B cell (primary cell): ENCODE measurements around the gene CHST8. TPM values are rescaled to one million over a fixed set of nuclear protein-coding genes. Genes with fewer than 3 reads are reported as not detected.

Source experiments
- ATAC-seq: fragments of 200-7000 bp; cut with Tn5 transposase; one replicate; pipeline ENCODE4 v1.10.0; 2021; ENCODE audit warnings: low read depth, mild to moderate bottlenecking, moderate number of reproducible peaks, moderate library complexity
- CTCF ChIA-PET: fragments of 350-600 bp; sonication (Branson Sonifier 250); formaldehyde crosslinking; loops from one replicate; lab custom pipeline; 2021; ENCODE audit warnings: antibody characterized with exemption, inconsistent platforms; lab: Charles Lee
- POLR2A ChIA-PET: fragments of 350-600 bp; sonication (Branson Sonifier 250); formaldehyde crosslinking; loops from one replicate; lab custom pipeline; 2021; ENCODE audit warnings: antibody characterized with exemption; lab: Charles Lee
- DNase-seq: peaks from one replicate; pipeline ENCODE4 v3.0.0; 2013
- H2AFZ ChIP-seq: 2 replicates; pipeline ENCODE4 v1.6.1; 2012; ENCODE audit warnings: mild to moderate bottlenecking, low read depth, low read length; ENCODE audit not compliant: insufficient read depth, poor library complexity, severe bottlenecking
- H3K27ac ChIP-seq, 2 donors: 1 replicate in 1 of 2; 2 replicates in 1 of 2; pipeline ENCODE4 v1.5.1; 2012 to 2013; ENCODE audit warnings: low read length in 2 of 2, mild to moderate bottlenecking in 2 of 2, moderate library complexity in 1 of 2
- H3K27me3 ChIP-seq, 4 experiments: fragments of 200-600 bp in 1 of 4; sonication (generic) in 1 of 4; replicated peaks in 1 of 4; 1 replicate in 2 of 4; 2 replicates in 2 of 4; pipeline versions ENCODE4 v1.6.1 to v1.7.0; 2013 to 2016; ENCODE audit warnings: low read length in 3 of 4, mild to moderate bottlenecking in 2 of 4, mixed read lengths in 1 of 4, moderate library complexity in 1 of 4; ENCODE audit not compliant: insufficient read depth in 4 of 4, control insufficient read depth in 3 of 4; ENCODE audit errors: control extremely low read depth in 1 of 4
- H3K36me3 ChIP-seq, 2 experiments: replicated peaks in 1 of 2; 1 replicate in 1 of 2; 2 replicates in 1 of 2; pipeline versions ENCODE4 v1.6.1 to v1.7.1; 2013; ENCODE audit warnings: low read length in 1 of 2; ENCODE audit not compliant: insufficient read depth in 2 of 2, control insufficient read depth in 1 of 2; ENCODE audit errors: control extremely low read depth in 1 of 2, extremely low read depth in 1 of 2
- H3K4me1 ChIP-seq, 2 donors: fragments of 200-600 bp in 1 of 2; sonication (generic) in 1 of 2; 1 replicate in 1 of 2; 2 replicates in 1 of 2; pipeline versions ENCODE4 v1.5.1 to v1.6.1; 2013 to 2017; ENCODE audit warnings: low read length in 2 of 2; ENCODE audit not compliant: control insufficient read depth in 2 of 2, insufficient read depth in 2 of 2
- H3K4me2 ChIP-seq: replicated peaks from 2 replicates; pipeline ENCODE3; 2012; ENCODE audit warnings: mild to moderate bottlenecking, low read depth, low read length; ENCODE audit not compliant: poor library complexity, severe bottlenecking
- H3K4me3 ChIP-seq, 5 experiments: fragments of 200-600 bp in 1 of 5; sonication (generic) in 1 of 5; 1 replicate in 3 of 5; 2 replicates in 2 of 5; pipeline versions ENCODE4 v1.5.1 to v1.7.0; 2011 to 2016; ENCODE audit warnings: low read length in 4 of 5, mild to moderate bottlenecking in 4 of 5, low read depth in 2 of 5, control low read depth in 1 of 5, moderate library complexity in 1 of 5; ENCODE audit not compliant: insufficient read depth in 1 of 5; ENCODE audit errors: control extremely low read depth in 1 of 5, extremely low read depth in 1 of 5
- H3K79me2 ChIP-seq: fragments of 200-600 bp; sonication (generic); one replicate; pipeline ENCODE4 v1.6.0; 2016; ENCODE audit warnings: low read length; ENCODE audit not compliant: control insufficient read depth, insufficient read depth
- H3K9ac ChIP-seq: fragments of 200-600 bp; sonication (generic); 2 replicates; pipeline ENCODE4 v1.6.1; 2017; ENCODE audit warnings: mild to moderate bottlenecking, low read length, moderate library complexity
- H3K9me3 ChIP-seq, 3 donors: one replicate each; pipeline versions ENCODE4 v1.6.1 to v1.7.1; 2013; ENCODE audit warnings: low read length in 2 of 3; ENCODE audit not compliant: control insufficient read depth in 2 of 3, insufficient read depth in 1 of 3; ENCODE audit errors: control extremely low read depth in 1 of 3
- H4K20me1 ChIP-seq: 2 replicates; pipeline ENCODE4 v1.6.0; 2012; ENCODE audit warnings: mild to moderate bottlenecking, low read length; ENCODE audit not compliant: insufficient read depth, control insufficient read depth, poor library complexity, severe bottlenecking
- H3K27ac Mint-ChIP-seq: one replicate; pipeline ENCODE4 v1.8.0; 2021; ENCODE audit warnings: mixed read lengths
- H3K27me3 Mint-ChIP-seq: one replicate; pipeline ENCODE4 v1.8.0; 2021; ENCODE audit warnings: mixed read lengths
- H3K4me1 Mint-ChIP-seq: one replicate; pipeline ENCODE4 v1.8.0; 2021; ENCODE audit warnings: mixed read lengths
- H3K4me3 Mint-ChIP-seq: one replicate; pipeline ENCODE4 v1.8.0; 2021; ENCODE audit warnings: mixed read lengths
- H3K9me3 Mint-ChIP-seq: one replicate; pipeline ENCODE4 v1.8.0; 2022; ENCODE audit warnings: mixed read lengths; ENCODE audit not compliant: insufficient read depth
- CTCF ChIP-seq: fragments of 200-600 bp; IDR thresholded peaks from one replicate; pipeline ENCODE4 v1.8.0; 2022; ENCODE audit warnings: antibody characterized with exemption, mild to moderate bottlenecking
- EZH2 ChIP-seq: IDR thresholded peaks from 2 replicates; pipeline ENCODE4 v1.6.1; 2012; ENCODE audit warnings: borderline replicate concordance, low read depth, mild to moderate bottlenecking, moderate library complexity, low read length; ENCODE audit not compliant: insufficient read depth, poor library complexity, severe bottlenecking
- WGBS: methylation state at CpG from one replicate; pipeline ENCODE4 v1.1.5; 2013; ENCODE audit warnings: missing lambda C conversion rate; ENCODE audit not compliant: insufficient coverage; 5-methylcytosine and 5-hydroxymethylcytosine counted together
- intact Hi-C: fragments of 100-400 bp; cut with micrococcal nuclease; formaldehyde crosslinking; loops from one replicate; pipeline ENCODE4 v1.10.0; 2022
- polyA plus RNA-seq: library from polyadenylated mRNA; depleted of rRNA; stranded (reverse); fragments of >200 nt; gene quantifications from 2 replicates; pipeline ENCODE4 v1.2.3, GENCODE V29; 2012
- total RNA-seq, 2 donors: library from RNA; stranded (reverse); fragments of 120-200 nt in 1 of 2; gene quantifications; 1 replicate in 1 of 2; 2 replicates in 1 of 2; pipeline versions ENCODE4 v1.2.3 to v1.2.4, GENCODE V29; 2013 to 2022

The CHST8 gene
- total and polyA plus RNA-seq, 2 donors (not counting 1 experiment from before 2014, with no cell fraction given): not detected

DNA sequence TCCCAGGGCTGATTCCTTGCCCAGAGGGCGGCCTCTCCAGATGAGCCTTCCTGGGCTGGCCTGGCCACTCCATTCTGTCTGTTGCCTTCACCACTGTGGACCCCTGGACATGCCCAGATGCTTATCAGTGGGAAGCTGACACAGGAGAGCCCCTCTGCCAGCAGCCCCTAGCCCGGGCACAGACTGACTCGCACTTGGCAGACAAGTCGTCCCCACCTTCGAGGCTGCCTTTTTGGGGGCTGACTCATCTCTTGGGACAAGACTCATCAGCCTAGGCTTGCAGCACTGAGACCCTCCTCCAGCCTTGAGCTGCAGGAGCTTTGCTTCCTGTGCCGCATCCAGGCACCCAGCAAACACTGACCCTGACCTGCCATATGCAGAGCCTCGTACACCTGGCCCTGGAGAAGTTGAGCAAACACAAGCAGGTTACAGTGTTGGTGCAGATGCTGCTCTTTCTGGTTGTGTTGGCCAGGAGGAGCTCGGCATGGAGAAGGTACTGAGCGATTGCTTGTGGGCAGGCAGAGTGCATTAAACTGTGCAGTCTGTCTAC lies 8.1 kb downstream of the CHST8 start:
- H3K79me2 ChIP-seq: no peaks in the 10 kb centered on the region
- H4K20me1 ChIP-seq: no peaks in the 10 kb centered on the region
- no peak overlapping the region for H3K4me3 ChIP-seq
- peaks cover 27% of the 10 kb centered on the region for H3K27me3 Mint-ChIP-seq
- POLR2A ChIA-PET: no interaction called here
- intact Hi-C loops: no loop called here
- no peaks in the 10 kb centered on the region for H3K4me1 ChIP-seq
- DNase-seq (no peak), ATAC-seq (no peak)
- no peak overlapping the region for H3K27ac Mint-ChIP-seq
- H3K9me3 Mint-ChIP-seq: no peaks in the 10 kb centered on the region
- H3K4me3 Mint-ChIP-seq: no peak overlapping the region
- H3K4me2 ChIP-seq: no peak overlapping the region
- 81% methylated on average over 9 of the region's 9 CpGs for WGBS
- no peak for TF ChIP-seq EZH2
- no peak for TF ChIP-seq CTCF
- no peak overlapping the region for H3K27ac ChIP-seq
- H3K36me3 ChIP-seq: no peaks in the 10 kb centered on the region
- H2AFZ ChIP-seq: no peak overlapping the region
- peaks cover 0 to 13% (median 0%) of the 10 kb centered on the region in 3 donors for H3K9me3 ChIP-seq
- CTCF ChIA-PET: no interaction called here
- no peaks in the 10 kb centered on the region for H3K4me1 Mint-ChIP-seq
- H3K9ac ChIP-seq: no peak overlapping the region
- no peaks in the 10 kb centered on the region for H3K27me3 ChIP-seq

- Histone ChIP-seq H3K27me3 (no peaks in the 10 kb centered on the region), H3K9ac (no peak overlapping the region), H3K36me3 (no peaks in the 10 kb centered on the region), H2AFZ (no peak overlapping the region), H3K79me2 (no peaks in the 10 kb centered on the region), H4K20me1 (no peaks in the 10 kb centered on the region), H3K9me3 (peaks cover 0 to 20% (median 0%) of the 10 kb centered on the region in 3 donors), H3K4me3 (no peak overlapping the region), H3K4me2 (no peak overlapping the region), H3K27ac (no peak overlapping the region), H3K4me1 (no peaks in the 10 kb centered on the region)
- no peak for ATAC-seq
- ChIA-PET POLR2A (no interaction called here), CTCF (no interaction called here)
- DNase-seq: no peak
- Mint-ChIP-seq H3K27ac (no peak overlapping the region), H3K4me1 (no peaks in the 10 kb centered on the region), H3K27me3 (peaks cover 24% of the 10 kb centered on the region), H3K4me3 (no peak overlapping the region), H3K9me3 (no peaks in the 10 kb centered on the region)
- TF ChIP-seq EZH2 (no peak), CTCF (no peak)
- WGBS: 78% methylated on average over 12 of the region's 13 CpGs
- intact Hi-C loops: no loop called here
These were observed 9.3 kb downstream of the CHST8 start for GRCh38 chr19:33630880-33631608.
